ENCODE measurements around the gene TEX36.

DNA sequence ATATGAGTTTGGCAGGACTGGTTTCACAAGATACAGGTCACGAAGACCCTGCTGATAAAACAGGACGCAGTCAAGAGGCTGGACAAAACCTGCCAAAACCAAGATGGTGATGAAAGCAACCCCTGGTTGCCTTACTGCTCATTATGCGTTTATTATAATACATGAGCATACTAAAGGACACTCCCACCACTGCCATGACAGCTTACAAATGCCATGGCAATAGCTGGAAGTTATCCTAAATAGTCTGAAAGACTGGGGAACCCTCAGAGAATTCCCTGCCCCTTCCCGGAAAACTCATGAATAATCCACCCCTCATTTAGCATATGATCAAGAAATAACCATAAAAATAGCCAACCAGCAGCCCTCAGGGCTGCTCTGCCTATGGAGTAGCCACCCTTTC, 73.1 kb downstream of the TEX36 start:
- TF ChIP-seq, protein P1, sequence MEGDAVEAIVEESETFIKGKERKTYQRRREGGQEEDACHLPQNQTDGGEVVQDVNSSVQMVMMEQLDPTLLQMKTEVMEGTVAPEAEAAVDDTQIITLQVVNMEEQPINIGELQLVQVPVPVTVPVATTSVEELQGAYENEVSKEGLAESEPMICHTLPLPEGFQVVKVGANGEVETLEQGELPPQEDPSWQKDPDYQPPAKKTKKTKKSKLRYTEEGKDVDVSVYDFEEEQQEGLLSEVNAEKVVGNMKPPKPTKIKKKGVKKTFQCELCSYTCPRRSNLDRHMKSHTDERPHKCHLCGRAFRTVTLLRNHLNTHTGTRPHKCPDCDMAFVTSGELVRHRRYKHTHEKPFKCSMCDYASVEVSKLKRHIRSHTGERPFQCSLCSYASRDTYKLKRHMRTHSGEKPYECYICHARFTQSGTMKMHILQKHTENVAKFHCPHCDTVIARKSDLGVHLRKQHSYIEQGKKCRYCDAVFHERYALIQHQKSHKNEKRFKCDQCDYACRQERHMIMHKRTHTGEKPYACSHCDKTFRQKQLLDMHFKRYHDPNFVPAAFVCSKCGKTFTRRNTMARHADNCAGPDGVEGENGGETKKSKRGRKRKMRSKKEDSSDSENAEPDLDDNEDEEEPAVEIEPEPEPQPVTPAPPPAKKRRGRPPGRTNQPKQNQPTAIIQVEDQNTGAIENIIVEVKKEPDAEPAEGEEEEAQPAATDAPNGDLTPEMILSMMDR (IDR thresholded peaks at IDR 0.05; ENCODE audit: poor library complexity, severe bottlenecking): no peak
- TF ChIP-seq EZH2 (IDR thresholded peaks at IDR 0.05; ENCODE audit: borderline replicate concordance, insufficient read depth, low read length, poor library complexity, severe bottlenecking): no peak
